Ascending aorta (tissue), 2 donors: Measurements from ENCODE around the gene ZNF841. TPM values are rescaled to one million over a fixed set of nuclear protein-coding genes. Genes with fewer than 3 reads are reported as not detected.
A peak's percentile ranks its signal among the peaks of the same experiment; 100 is the strongest.

ENCODE experiments used
- DNase-seq, 2 donors: peaks; one replicate each; pipeline ENCODE4 v3.0.0-alpha.2; 2019; ENCODE audit warnings: low spot score in 2 of 2
- H3K27ac ChIP-seq, 2 donors: fragments of 200-600 bp; sonication (generic); one replicate each; pipeline ENCODE4 v1.5.1; 2016 to 2017; ENCODE audit warnings: mild to moderate bottlenecking in 1 of 2
- H3K27me3 ChIP-seq: fragments of 200-600 bp; sonication (generic); one replicate; pipeline ENCODE4 v1.5.1; 2017
- H3K36me3 ChIP-seq, 2 donors: fragments of 200-600 bp; sonication (generic); one replicate each; pipeline ENCODE4 v1.5.1; 2016
- H3K4me1 ChIP-seq, 2 donors: fragments of 200-600 bp; sonication (generic); one replicate each; pipeline ENCODE4 v1.5.1; 2016 to 2017; ENCODE audit warnings: mild to moderate bottlenecking in 1 of 2
- H3K4me3 ChIP-seq, 2 donors: fragments of 200-600 bp; sonication (generic); one replicate each; pipeline ENCODE4 v1.5.1; 2016 to 2017; ENCODE audit warnings: mild to moderate bottlenecking in 1 of 2
- H3K9me3 ChIP-seq, 2 donors: fragments of 200-600 bp; sonication (generic); one replicate each; pipeline ENCODE4 v1.5.1; 2016
- CTCF ChIP-seq, 3 experiments: fragments of 200-600 bp in 2 of 3; fragments of 450-650 bp in 1 of 3; sonication (generic) in 2 of 3; IDR thresholded peaks; one replicate each; pipeline ENCODE4 v1.5.1; 2016 to 2019; ENCODE audit warnings: antibody characterized with exemption in 3 of 3, mild to moderate bottlenecking in 1 of 3, moderate library complexity in 1 of 3
- intact Hi-C: fragments of 100-400 bp; cut with DNase I; formaldehyde crosslinking; loops from one replicate; pipeline ENCODE4 v1.15.1; 2023
- total RNA-seq: library from RNA; depleted of rRNA; stranded (reverse); fragments of >200 nt; gene quantifications from one replicate; pipeline ENCODE4 v1.1.0, GENCODE V29; 2016

Gene ZNF841
- total RNA-seq, 1 donor from 2014 or later = 6.9 TPM

- H3K36me3 ChIP-seq = no peaks in the 10 kb centered on the region
- peaks cover 0 to 6% of the 10 kb centered on the region in 2 donors for H3K4me1 ChIP-seq
- no peaks in the 10 kb centered on the region for H3K27me3 ChIP-seq
- peak overlapping the region; percentile 93 to 97 for H3K4me3 ChIP-seq
- intact Hi-C loops = loop anchor here (1.0 to 2.0 kb wide), 4 partner anchors 44 to 158 kb away; partner anchors contain the start of genes ZNF480, ZNF766 and ZNF841
- DNase-seq = no peak
- TF ChIP-seq CTCF (IDR thresholded peaks at IDR 0.05) = no peak
- H3K9me3 ChIP-seq = no peaks in the 10 kb centered on the region
- peak overlapping the region; percentile 93 to 96 for H3K27ac ChIP-seq
Measured at GRCh38 chr19:52138983-52139251, 43.4 kb upstream of the ZNF841 start.

- no peak for TF ChIP-seq CTCF (IDR thresholded peaks at IDR 0.05)
- peaks cover 0 to 6% of the 10 kb centered on the region in 2 donors for H3K4me1 ChIP-seq
- H3K9me3 ChIP-seq = no peaks in the 10 kb centered on the region
- intact Hi-C loops = loop anchor here (2.0 kb wide), 1 partner anchor 158 kb away; the partner anchor contains the start of gene ZNF480
- peak overlapping the region; percentile 93 to 96 for H3K27ac ChIP-seq
- no peaks in the 10 kb centered on the region for H3K27me3 ChIP-seq
- H3K4me3 ChIP-seq = peak overlapping the region; percentile 93 to 97
- DNase-seq = no peak
- H3K36me3 ChIP-seq = no peaks in the 10 kb centered on the region
Measured at GRCh38 chr19:52138278-52138982, 42.9 kb upstream of the ZNF841 start.

GRCh38 chr19:52120286-52120685 lies 24.7 kb upstream of the ZNF841 start:
- TF ChIP-seq CTCF (IDR thresholded peaks at IDR 0.05) = no peak
- DNase-seq = no peak
- intact Hi-C loops = no loop called here
- no peaks in the 10 kb centered on the region for H3K27me3 ChIP-seq
- H3K9me3 ChIP-seq = peaks cover 92 to 100% of the 10 kb centered on the region in 2 donors
- no peak overlapping the region for H3K4me3 ChIP-seq
- no peak overlapping the region for H3K27ac ChIP-seq
- H3K36me3 ChIP-seq = peaks cover 92 to 100% of the 10 kb centered on the region in 2 donors
- H3K4me1 ChIP-seq = no peaks in the 10 kb centered on the region

- no peak for DNase-seq
- TF ChIP-seq CTCF (IDR thresholded peaks at IDR 0.05) = no peak
- Histone ChIP-seq H3K4me1 (no peaks in the 10 kb centered on the region), H3K27me3 (no peaks in the 10 kb centered on the region), H3K27ac (no peak overlapping the region), H3K4me3 (peak overlapping the region in 1 of 2 donors; percentile 24), H3K9me3 (peaks cover 98 to 100% of the 10 kb centered on the region in 2 donors), H3K36me3 (peaks cover 51 to 64% of the 10 kb centered on the region in 2 donors)
- intact Hi-C loops = no loop called here
Measured at GRCh38 chr19:52115526-52116053, 20.0 kb upstream of the ZNF841 start.

- Histone ChIP-seq H3K36me3 (peaks cover 43 to 55% of the 10 kb centered on the region in 2 donors), H3K27ac (no peak overlapping the region), H3K4me3 (no peak overlapping the region), H3K9me3 (peaks cover 97 to 100% of the 10 kb centered on the region in 2 donors), H3K4me1 (no peaks in the 10 kb centered on the region), H3K27me3 (no peaks in the 10 kb centered on the region)
- no peak for TF ChIP-seq CTCF (IDR thresholded peaks at IDR 0.05)
- no peak for DNase-seq
- intact Hi-C loops = no loop called here
Measured at GRCh38 chr19:52114691-52115090, 19.1 kb upstream of the ZNF841 start.
